ENCODE data around the gene CARNS1. TPM values are rescaled to one million over a fixed set of nuclear protein-coding genes. Genes with fewer than 3 reads are reported as not detected.

CARNS1 gene
- total and polyA plus RNA-seq, 9 of the 15 experiments (the other 6 are each of a cell fraction or from before 2014, with no cell fraction given) = 0.01 to 0.18 (median 0.06) TPM; not detected in 3

DNA sequence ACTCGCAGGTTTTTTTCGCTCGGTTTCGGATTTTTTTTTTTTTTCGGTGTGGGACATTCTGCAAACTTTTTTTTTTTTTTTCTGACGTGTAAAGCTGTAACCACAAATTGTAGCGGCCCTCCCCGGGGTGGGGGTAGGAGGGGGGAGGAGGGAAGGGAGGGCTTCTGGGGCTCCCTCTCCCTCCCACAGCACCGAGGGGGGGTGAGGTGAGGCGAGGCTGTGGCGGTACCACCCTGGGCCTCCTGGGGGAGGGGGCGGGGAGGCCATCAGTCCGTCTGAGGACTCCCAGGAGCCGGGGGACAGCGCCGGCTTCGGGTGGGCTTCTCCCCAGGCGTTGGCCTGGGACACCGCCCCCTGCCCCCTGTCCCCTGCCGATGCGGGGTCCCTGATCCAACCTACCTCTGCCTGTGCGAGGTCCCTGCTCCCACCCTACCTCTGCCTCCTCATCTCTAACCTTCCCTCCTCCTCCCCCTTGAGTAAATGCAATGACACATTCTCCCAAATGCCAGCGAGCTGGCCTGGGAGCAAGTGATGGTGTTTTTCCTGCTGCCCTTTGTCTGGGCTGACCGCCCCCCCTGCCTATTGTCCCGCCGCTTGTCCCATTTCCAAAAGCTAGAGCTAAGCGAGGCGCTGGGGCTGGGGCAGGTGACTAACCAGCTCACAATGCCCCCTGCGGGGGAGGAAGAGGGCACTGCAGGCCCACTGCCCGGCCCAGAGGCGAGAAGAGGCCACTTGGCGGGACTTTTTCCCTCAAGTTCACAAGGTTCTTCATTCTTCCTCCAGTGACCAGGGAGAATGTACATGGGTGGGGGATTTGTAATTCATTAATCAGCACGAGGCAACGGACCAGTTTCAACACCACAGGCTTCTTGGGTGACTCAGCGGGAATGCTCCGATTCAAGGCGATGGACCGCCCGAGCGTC, 41.6 kb upstream of the CARNS1 start (continued):
- no peak for TF ChIP-seq PRMT5 (CRISPR knock-in tag; IDR thresholded peaks at IDR 0.05)
- TF ChIP-seq ZNF253 (CRISPR knock-in tag; conservative IDR thresholded peaks at IDR 0.05) = no peak
- no peak for TF ChIP-seq PURB (CRISPR knock-in tag; IDR thresholded peaks at IDR 0.05; ENCODE audit: low read depth)
- TF ChIP-seq POLR3G (IDR thresholded peaks at IDR 0.05; ENCODE audit: extremely low read depth, insufficient read length, insufficient replicate concordance) = no peak
- no peak; a peak in 1 of 4 replicates for TF ChIP-seq SIN3A (IDR thresholded peaks at IDR 0.05; ENCODE audit: borderline replicate concordance in 2 of 2, control insufficient read depth in 1 of 2, low read depth in 2 of 2, low read length in 2 of 2)
- TF ChIP-seq, protein P1, sequence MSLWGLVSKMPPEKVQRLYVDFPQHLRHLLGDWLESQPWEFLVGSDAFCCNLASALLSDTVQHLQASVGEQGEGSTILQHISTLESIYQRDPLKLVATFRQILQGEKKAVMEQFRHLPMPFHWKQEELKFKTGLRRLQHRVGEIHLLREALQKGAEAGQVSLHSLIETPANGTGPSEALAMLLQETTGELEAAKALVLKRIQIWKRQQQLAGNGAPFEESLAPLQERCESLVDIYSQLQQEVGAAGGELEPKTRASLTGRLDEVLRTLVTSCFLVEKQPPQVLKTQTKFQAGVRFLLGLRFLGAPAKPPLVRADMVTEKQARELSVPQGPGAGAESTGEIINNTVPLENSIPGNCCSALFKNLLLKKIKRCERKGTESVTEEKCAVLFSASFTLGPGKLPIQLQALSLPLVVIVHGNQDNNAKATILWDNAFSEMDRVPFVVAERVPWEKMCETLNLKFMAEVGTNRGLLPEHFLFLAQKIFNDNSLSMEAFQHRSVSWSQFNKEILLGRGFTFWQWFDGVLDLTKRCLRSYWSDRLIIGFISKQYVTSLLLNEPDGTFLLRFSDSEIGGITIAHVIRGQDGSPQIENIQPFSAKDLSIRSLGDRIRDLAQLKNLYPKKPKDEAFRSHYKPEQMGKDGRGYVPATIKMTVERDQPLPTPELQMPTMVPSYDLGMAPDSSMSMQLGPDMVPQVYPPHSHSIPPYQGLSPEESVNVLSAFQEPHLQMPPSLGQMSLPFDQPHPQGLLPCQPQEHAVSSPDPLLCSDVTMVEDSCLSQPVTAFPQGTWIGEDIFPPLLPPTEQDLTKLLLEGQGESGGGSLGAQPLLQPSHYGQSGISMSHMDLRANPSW (CRISPR knock-in tag; IDR thresholded peaks at IDR 0.05) = 0 out of 2 replicates have a peak, but pooled peaks have one; percentile 58
- TF ChIP-seq ZNF133 (CRISPR knock-in tag; IDR thresholded peaks at IDR 0.05) = no peak
- TF ChIP-seq, protein P2, sequence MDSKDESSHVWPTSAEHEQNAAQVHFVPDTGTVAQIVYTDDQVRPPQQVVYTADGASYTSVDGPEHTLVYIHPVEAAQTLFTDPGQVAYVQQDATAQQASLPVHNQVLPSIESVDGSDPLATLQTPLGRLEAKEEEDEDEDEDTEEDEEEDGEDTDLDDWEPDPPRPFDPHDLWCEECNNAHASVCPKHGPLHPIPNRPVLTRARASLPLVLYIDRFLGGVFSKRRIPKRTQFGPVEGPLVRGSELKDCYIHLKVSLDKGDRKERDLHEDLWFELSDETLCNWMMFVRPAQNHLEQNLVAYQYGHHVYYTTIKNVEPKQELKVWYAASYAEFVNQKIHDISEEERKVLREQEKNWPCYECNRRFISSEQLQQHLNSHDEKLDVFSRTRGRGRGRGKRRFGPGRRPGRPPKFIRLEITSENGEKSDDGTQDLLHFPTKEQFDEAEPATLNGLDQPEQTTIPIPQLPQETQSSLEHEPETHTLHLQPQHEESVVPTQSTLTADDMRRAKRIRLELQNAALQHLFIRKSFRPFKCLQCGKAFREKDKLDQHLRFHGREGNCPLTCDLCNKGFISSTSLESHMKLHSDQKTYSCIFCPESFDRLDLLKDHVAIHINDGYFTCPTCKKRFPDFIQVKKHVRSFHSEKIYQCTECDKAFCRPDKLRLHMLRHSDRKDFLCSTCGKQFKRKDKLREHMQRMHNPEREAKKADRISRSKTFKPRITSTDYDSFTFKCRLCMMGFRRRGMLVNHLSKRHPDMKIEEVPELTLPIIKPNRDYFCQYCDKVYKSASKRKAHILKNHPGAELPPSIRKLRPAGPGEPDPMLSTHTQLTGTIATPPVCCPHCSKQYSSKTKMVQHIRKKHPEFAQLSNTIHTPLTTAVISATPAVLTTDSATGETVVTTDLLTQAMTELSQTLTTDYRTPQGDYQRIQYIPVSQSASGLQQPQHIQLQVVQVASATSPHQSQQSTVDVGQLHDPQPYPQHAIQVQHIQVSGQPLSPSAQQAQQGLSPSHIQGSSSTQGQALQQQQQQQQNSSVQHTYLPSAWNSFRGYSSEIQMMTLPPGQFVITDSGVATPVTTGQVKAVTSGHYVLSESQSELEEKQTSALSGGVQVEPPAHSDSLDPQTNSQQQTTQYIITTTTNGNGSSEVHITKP (IDR thresholded peaks at IDR 0.05; ENCODE audit: partially characterized antibody) = peak; percentile 87
- peak; percentile 64; the same call in 1 of the 2 replicates for TF ChIP-seq ZNF444 (CRISPR knock-in tag; IDR thresholded peaks at IDR 0.05)
- TF ChIP-seq HLTF (IDR thresholded peaks at IDR 0.05) = peak; percentile 49; the same call in 1 of the 2 replicates
- no peak for TF ChIP-seq GTF2F1 (IDR thresholded peaks at IDR 0.05; ENCODE audit: low read depth, low read length)
- TF ChIP-seq SRSF3 (IDR thresholded peaks at IDR 0.05; ENCODE audit: insufficient read depth, low read length) = no peak
- peak in 1 of 2 experiments; percentile 23; a peak in 1 of 4 replicates for TF ChIP-seq TRIM24 (IDR thresholded peaks at IDR 0.05)
- TF ChIP-seq, protein P3, sequence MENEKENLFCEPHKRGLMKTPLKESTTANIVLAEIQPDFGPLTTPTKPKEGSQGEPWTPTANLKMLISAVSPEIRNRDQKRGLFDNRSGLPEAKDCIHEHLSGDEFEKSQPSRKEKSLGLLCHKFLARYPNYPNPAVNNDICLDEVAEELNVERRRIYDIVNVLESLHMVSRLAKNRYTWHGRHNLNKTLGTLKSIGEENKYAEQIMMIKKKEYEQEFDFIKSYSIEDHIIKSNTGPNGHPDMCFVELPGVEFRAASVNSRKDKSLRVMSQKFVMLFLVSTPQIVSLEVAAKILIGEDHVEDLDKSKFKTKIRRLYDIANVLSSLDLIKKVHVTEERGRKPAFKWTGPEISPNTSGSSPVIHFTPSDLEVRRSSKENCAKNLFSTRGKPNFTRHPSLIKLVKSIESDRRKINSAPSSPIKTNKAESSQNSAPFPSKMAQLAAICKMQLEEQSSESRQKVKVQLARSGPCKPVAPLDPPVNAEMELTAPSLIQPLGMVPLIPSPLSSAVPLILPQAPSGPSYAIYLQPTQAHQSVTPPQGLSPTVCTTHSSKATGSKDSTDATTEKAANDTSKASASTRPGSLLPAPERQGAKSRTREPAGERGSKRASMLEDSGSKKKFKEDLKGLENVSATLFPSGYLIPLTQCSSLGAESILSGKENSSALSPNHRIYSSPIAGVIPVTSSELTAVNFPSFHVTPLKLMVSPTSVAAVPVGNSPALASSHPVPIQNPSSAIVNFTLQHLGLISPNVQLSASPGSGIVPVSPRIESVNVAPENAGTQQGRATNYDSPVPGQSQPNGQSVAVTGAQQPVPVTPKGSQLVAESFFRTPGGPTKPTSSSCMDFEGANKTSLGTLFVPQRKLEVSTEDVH (IDR thresholded peaks at IDR 0.05; ENCODE audit: low read depth, partially characterized antibody) = peak; percentile 62
- TF ChIP-seq SUPT5H (IDR thresholded peaks at IDR 0.05) = peak; percentile 60
- no peak for TF ChIP-seq CC2D1A (IDR thresholded peaks at IDR 0.05)
- TF ChIP-seq SMARCC2 (IDR thresholded peaks at IDR 0.05; ENCODE audit: low read depth) = peak; percentile 60; the same call in 1 of the 2 replicates
- TF ChIP-seq HDAC8 (tag; IDR thresholded peaks at IDR 0.05) = no peak

Data from K562 (cell line).